SU-DHL-6 (cell line): ENCODE results near the gene NCKAP5.

Source experiments
- EZH2phosphoT487 ChIP-seq: fragments of 200-600 bp; sonication (generic), shearing (Covaris generic); conservative IDR thresholded peaks from 2 replicates; pipeline ENCODE4 v1.6.1; 2018; ENCODE audit warnings: mild to moderate bottlenecking, antibody characterized with exemption, low read length, moderate library complexity, mixed read lengths
- TF ChIP-seq, protein P1 (sequence below): fragments of 200-600 bp; sonication (generic); IDR thresholded peaks from one replicate; pipeline ENCODE4 v1.5.1; 2017; ENCODE audit warnings: antibody characterized with exemption, mild to moderate bottlenecking, low read length, moderate library complexity; ENCODE audit not compliant: insufficient read depth, poor library complexity, severe bottlenecking

DNA sequence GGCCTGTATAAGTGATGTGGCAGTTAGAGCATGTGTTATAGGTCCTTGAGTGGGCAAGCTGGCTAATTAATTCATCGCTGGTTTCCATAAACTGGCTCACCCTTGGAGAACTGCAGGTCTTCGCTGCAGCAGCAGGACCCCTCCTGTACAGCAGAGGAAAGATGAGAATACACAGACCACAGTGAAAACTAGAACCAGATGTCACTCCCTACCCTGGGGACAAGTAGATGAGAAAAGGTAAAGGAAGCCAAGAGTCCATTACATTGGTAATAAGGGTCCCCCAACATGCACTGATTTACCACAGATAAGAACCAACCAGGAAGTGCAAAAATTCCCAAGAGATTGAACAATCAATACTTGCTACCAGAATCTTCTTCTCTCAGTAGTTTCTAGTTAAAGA, 482.6 kb downstream of the NCKAP5 start:
- TF ChIP-seq, protein P1, sequence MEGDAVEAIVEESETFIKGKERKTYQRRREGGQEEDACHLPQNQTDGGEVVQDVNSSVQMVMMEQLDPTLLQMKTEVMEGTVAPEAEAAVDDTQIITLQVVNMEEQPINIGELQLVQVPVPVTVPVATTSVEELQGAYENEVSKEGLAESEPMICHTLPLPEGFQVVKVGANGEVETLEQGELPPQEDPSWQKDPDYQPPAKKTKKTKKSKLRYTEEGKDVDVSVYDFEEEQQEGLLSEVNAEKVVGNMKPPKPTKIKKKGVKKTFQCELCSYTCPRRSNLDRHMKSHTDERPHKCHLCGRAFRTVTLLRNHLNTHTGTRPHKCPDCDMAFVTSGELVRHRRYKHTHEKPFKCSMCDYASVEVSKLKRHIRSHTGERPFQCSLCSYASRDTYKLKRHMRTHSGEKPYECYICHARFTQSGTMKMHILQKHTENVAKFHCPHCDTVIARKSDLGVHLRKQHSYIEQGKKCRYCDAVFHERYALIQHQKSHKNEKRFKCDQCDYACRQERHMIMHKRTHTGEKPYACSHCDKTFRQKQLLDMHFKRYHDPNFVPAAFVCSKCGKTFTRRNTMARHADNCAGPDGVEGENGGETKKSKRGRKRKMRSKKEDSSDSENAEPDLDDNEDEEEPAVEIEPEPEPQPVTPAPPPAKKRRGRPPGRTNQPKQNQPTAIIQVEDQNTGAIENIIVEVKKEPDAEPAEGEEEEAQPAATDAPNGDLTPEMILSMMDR, result no peak
- TF ChIP-seq EZH2phosphoT487, result no peak
